K562 treated with DMSO at 1 percent for 48 hours (cell line): Measurements from ENCODE around the gene LCK. TPM values are rescaled to one million over a fixed set of nuclear protein-coding genes. Genes with fewer than 3 reads are reported as not detected.

Experiments
- total RNA-seq: library from RNA; unstranded; fragments of 300-600 nt; gene quantifications from 2 replicates; pipeline ENCODE4 v1.2.3, GENCODE V29; 2022; ENCODE audit warnings: low replicate concordance; ENCODE audit errors: extremely low read depth

Gene LCK
- total RNA-seq: not detected in 2 replicates

GRCh38 chr1:32250893-32251716 lies at the start of gene LCK:
Gene LCK (plus strand): TSS chr1:32251265. CDS start chr1:32274330, 23,065 bp downstream.

GRCh38 chr1:32205401-32206370 lies 45.4 kb upstream of the LCK start, which contains the start of gene IQCC:
Gene IQCC (plus strand): TSS chr1:32205671. CDS start chr1:32205682, 11 bp downstream.

GRCh38 chr1:32208891-32209328 lies 42.2 kb upstream of the LCK start, which contains the start of gene DCDC2B:
Gene DCDC2B (plus strand): TSS chr1:32209089. CDS start chr1:32209094, 5 bp downstream.

GRCh38 chr1:32221980-32222755 lies 28.9 kb upstream of the LCK start, which contains the start of the genes EIF3I and TMEM234:
Gene EIF3I (plus strand): TSS chr1:32222407. CDS start chr1:32222442, 35 bp downstream.
Gene TMEM234 (minus strand): TSS chr1:32222353. CDS start chr1:32222322, 31 bp downstream.

GRCh38 chr1:32246888-32247273 lies 4.2 kb upstream of the LCK start, which contains the start of gene FAM167B:
Gene FAM167B (plus strand): TSS chr1:32247222. CDS start chr1:32247422, 200 bp downstream.

GRCh38 chr1:32291708-32292538 lies 40.9 kb downstream of the LCK start, which contains the start of gene HDAC1:
Gene HDAC1 (plus strand): TSS chr1:32292083. CDS start chr1:32292170, 87 bp downstream.

Other genes with a start within 250 kb of the LCK start
- gene KHDRBS1, start 237.4 kb upstream of the LCK start, total RNA-seq: not detected in 2 replicates
- gene TMEM39B, start 178.3 kb upstream of the LCK start, total RNA-seq: not detected in 2 replicates
- gene KPNA6, start 143.2 kb upstream of the LCK start, total RNA-seq: not detected in 2 replicates
- gene TXLNA, start 71.6 kb upstream of the LCK start, total RNA-seq: not detected in 2 replicates
- gene CCDC28B, start 50.7 kb upstream of the LCK start, total RNA-seq: not detected in 2 replicates
- not detected in 2 replicates for gene IQCC, start 45.6 kb upstream of the LCK start, total RNA-seq
- gene DCDC2B, start 42.2 kb upstream of the LCK start, total RNA-seq: not detected in 2 replicates
- not detected in 2 replicates for gene TMEM234, start 28.9 kb upstream of the LCK start, total RNA-seq
- not detected in 2 replicates for gene EIF3I, start 28.9 kb upstream of the LCK start, total RNA-seq
- not detected in 2 replicates for gene FAM167B, start 4.0 kb upstream of the LCK start, total RNA-seq
- 992 TPM in 1 of 2 replicates, not detected in the other for gene HDAC1, start 40.8 kb downstream of the LCK start, total RNA-seq
- gene MARCKSL1, start 85.0 kb downstream of the LCK start, total RNA-seq: not detected in 2 replicates
- not detected in 2 replicates for gene FAM229A, start 111.2 kb downstream of the LCK start, total RNA-seq
- gene TSSK3, start 111.3 kb downstream of the LCK start, total RNA-seq: not detected in 2 replicates
- gene BSDC1, start 143.2 kb downstream of the LCK start, total RNA-seq: not detected in 2 replicates
- gene ZBTB8B, start 213.8 kb downstream of the LCK start, total RNA-seq: not detected in 2 replicates